ENCODE results near the gene ACBD3. TPM values are rescaled to one million over a fixed set of nuclear protein-coding genes. Genes with fewer than 3 reads are reported as not detected.

The ACBD3 gene
- total and polyA plus RNA-seq, 10 of the 15 experiments (the other 5 are each of a cell fraction or from before 2014, with no cell fraction given) = 7.5 to 27.9 (median 20.3) TPM

GRCh38 chr1:226187019-226187322 is 430 bp upstream of the ACBD3 start:
- in situ Hi-C loops (cut with MboI) = no loop called here

More at GRCh38 chr1:226187019-226187322, 430 bp upstream of the ACBD3 start:
- TSS peak; percentile 96 for BruUV-seq (replicated peaks)
- Histone ChIP-seq H2AFZ (ENCODE audit: control insufficient read depth, low read depth, low read length) (peak overlapping the region; percentile 99), H3K9me3 (replicated peaks; ENCODE audit: control insufficient read depth, insufficient read depth, low read length) (no peaks in the 10 kb centered on the region), H3K4me3 (peak overlapping the region; percentile 94), H3K79me2 (ENCODE audit: control insufficient read depth, insufficient read depth, low read length) (peaks cover 47% of the 10 kb centered on the region), H3K27me3 (replicated peaks in 1 of 2; ENCODE audit: control insufficient read depth in 2 of 2, insufficient read depth in 2 of 2, low read length in 1 of 2) (no peaks in the 10 kb centered on the region), H3K4me1 (ENCODE audit: control insufficient read depth, insufficient read depth, low read length) (peaks cover 7% of the 10 kb centered on the region; the same call in 1 of the 2 replicates), H3K9ac (ENCODE audit: control insufficient read depth, insufficient read depth, low read length) (peak overlapping the region; percentile 96), H3K4me2 (ENCODE audit: control insufficient read depth, insufficient read depth) (peak overlapping the region; percentile 94), H3K36me3 (ENCODE audit: control insufficient read depth in 2 of 2, insufficient read depth in 2 of 2, low read length in 1 of 2) (peaks cover 0 to 3% of the 10 kb centered on the region in 2 experiments; a peak in 1 of 4 replicates), H3K27ac (ENCODE audit: control insufficient read depth, insufficient read depth) (peak overlapping the region; percentile 88), H4K20me1 (ENCODE audit: control insufficient read depth, insufficient read depth) (no peaks in the 10 kb centered on the region)
- DNase-seq (ENCODE audit: low read depth, low spot score) = no peak
- POLR2A ChIA-PET = no interaction called here
- ATAC-seq = no peak
- SMC1A ChIA-PET (ENCODE audit: uncharacterized antibody, unreplicated experiment) = interaction anchor here (1.0 kb wide), 1 partner anchor 59 kb away, joined by 3 read pairs; no protein-coding TSS in a partner anchor
- peak; percentile 12 for TF ChIP-seq MEF2B (IDR thresholded peaks at IDR 0.05; ENCODE audit: partially characterized antibody, poor library complexity, severe bottlenecking)
- no peak; the same call in 1 of the 2 replicates for TF ChIP-seq EED (IDR thresholded peaks at IDR 0.05; ENCODE audit: low read depth)
- peak in 1 of 2 experiments; percentile 20; a peak in 1 of 4 replicates for TF ChIP-seq IKZF2 (IDR thresholded peaks at IDR 0.05)
- no peak for TF ChIP-seq JUND (IDR thresholded peaks at IDR 0.05; ENCODE audit: low read depth, low read length)
- 0 out of 2 replicates have a peak, but pooled peaks have one; percentile 81 for TF ChIP-seq MLLT1 (IDR thresholded peaks at IDR 0.05)
- CTCF ChIA-PET = interaction anchor here (0.7 to 1.2 kb wide), 3 partner anchors 11 to 778 kb away, joined by 3 to 5 read pairs (median 3); no protein-coding TSS in a partner anchor
- RAD21 ChIA-PET (ENCODE audit: unreplicated experiment) = interaction anchor here (1.1 kb wide), 1 partner anchor 62 kb away, joined by 4 read pairs; no protein-coding TSS in a partner anchor
- 2% methylated on average over 10 of the region's 10 CpGs for WGBS (ENCODE audit: insufficient coverage, insufficient replicate concordance, low lambda C conversion rate, missing lambda C conversion rate)
- no peak for FAIRE-seq
- intact Hi-C loops (cut with micrococcal nuclease; ENCODE audit: unreplicated experiment) = loop anchor here (2.0 to 10.0 kb wide), 2 partner anchors 62 to 712 kb away; no protein-coding TSS in a partner anchor

Measured in GM12878 (cell line).